HEK293T (cell line): ENCODE results near the gene TTC39C.

Source experiments
- ARNT ChIP-seq: fragments of 450-650 bp; IDR thresholded peaks from 2 replicates; pipeline ENCODE4 v1.6.1; 2017; ENCODE audit warnings: mild to moderate bottlenecking
- ELF4 ChIP-seq: fragments of 450-650 bp; IDR thresholded peaks from 2 replicates; pipeline ENCODE4 v1.6.1; 2017; ENCODE audit warnings: antibody characterized with exemption
- HDGF ChIP-seq: fragments of 450-650 bp; IDR thresholded peaks from 2 replicates; pipeline ENCODE4 v1.6.1; 2017; ENCODE audit warnings: antibody characterized with exemption, borderline replicate concordance
- L3MBTL2 ChIP-seq: fragments of 450-650 bp; conservative IDR thresholded peaks from 2 replicates; pipeline ENCODE4 v1.6.1; 2016; ENCODE audit warnings: mild to moderate bottlenecking
- NFRKB ChIP-seq: fragments of 450-650 bp; IDR thresholded peaks from 2 replicates; pipeline ENCODE4 v1.6.1; 2016; ENCODE audit warnings: mild to moderate bottlenecking, moderate library complexity
- SUZ12 ChIP-seq: fragments of 450-650 bp; IDR thresholded peaks from 2 replicates; pipeline ENCODE4 v1.6.1; 2016; ENCODE audit warnings: mild to moderate bottlenecking
- TF ChIP-seq, protein P1 (sequence below): fragments of 450-650 bp; IDR thresholded peaks from 2 replicates; pipeline ENCODE4 v1.6.1; 2016

DNA sequence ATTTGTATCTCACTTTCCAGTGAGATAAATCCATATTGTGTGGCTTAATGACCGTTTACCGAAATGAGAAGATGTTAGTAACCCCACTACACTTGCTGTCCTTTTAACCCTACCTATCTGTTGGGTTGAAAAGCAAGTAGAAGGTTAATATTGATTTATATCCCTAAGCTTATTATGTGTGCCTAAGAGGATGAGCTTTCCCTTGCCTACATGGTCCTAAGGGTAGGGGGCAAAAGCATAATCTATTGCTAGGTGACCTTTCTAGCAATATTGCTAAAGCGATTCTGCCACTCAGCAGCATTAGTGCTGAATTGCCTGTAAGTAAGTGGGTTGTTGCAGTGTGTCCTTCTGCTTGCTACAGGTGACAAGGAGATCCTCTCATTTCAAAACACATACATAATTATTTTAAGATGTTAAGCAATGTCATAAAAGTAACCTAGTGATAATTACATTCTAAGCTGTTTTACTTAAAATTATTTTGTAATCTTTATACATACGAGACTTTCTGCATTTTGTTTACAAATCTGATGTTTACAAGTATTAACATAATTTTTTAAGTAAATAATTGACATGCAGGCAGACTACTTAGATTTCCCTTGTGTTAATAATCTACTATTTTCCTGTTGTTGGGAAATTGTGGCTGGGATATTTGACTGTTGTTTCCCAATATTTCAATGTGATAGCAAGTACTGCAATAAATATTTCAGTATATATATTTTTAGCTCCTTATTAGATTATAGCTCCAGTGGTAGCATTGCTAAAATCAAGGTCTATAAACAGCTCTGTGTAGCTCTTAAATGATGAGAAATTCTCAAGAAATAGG lies 75.2 kb downstream of the TTC39C start:
- TF ChIP-seq ARNT, result no peak
- TF ChIP-seq, protein P1, sequence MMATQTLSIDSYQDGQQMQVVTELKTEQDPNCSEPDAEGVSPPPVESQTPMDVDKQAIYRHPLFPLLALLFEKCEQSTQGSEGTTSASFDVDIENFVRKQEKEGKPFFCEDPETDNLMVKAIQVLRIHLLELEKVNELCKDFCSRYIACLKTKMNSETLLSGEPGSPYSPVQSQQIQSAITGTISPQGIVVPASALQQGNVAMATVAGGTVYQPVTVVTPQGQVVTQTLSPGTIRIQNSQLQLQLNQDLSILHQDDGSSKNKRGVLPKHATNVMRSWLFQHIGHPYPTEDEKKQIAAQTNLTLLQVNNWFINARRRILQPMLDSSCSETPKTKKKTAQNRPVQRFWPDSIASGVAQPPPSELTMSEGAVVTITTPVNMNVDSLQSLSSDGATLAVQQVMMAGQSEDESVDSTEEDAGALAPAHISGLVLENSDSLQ, result no peak
- TF ChIP-seq L3MBTL2, result no peak
- TF ChIP-seq SUZ12, result no peak
- TF ChIP-seq ELF4, result no peak
- TF ChIP-seq HDGF, result no peak
- TF ChIP-seq NFRKB, result no peak
